ENCODE results near the gene TRPM3.

TRPM3 gene

DNA sequence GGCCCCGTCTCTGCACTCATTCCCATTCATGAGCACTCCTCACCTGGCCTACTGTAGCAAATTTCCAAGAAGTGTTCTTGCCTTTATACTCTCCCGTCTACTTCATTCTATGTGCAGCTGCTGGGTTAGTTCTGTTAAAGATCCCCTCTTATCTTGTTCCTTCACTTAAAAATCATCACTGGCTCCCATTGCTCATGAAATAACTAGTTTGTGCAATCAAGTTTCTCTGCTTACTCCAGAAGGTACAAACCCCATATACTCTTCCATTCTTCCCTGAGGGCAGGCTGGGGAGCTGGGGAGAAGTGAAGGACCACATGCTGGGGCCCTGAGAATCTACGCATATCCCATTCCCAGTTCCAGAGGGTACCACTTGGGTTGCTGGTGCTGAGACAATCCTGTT lies 622.6 kb downstream of the TRPM3 start:
- no peak for DNase-seq

DNA sequence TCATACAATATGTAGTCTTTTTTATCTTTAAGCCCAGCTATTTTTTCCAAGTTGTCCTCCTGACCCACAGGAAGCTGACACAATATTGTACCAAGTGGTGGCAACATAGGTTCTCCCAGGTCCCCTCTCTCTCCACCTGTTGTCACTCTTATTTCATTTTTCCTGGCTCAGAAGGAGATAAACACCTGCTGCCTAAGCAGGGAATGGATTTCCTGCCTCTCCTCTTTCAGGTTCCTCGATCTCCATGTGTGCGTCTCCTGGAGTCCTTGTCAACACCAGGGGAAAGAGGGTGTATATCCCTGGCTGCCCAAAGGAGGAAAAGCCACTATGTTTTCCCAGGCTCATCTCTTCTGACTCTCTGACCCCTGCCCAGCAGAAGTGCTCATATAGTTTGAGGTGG lies 625.2 kb downstream of the TRPM3 start:
- no peak for DNase-seq

DNA sequence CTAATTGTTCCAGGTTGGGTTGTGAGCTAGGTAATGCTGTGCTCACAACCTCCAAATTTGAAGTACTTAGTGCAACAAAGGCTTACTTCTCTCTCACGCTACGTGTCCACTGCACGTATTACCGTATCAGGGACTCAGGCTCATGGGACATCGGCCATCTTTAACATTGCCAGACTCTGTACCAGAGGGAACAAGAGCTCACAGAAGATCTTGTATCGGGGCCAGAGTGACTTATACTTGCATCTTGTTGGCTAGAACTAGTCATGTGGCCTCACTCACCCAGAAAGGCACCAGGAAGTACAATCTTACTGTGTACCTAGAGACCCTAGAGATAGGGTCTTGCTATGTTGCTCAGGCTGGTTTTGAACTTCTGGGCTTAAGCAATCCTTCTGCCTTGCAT lies 625.9 kb downstream of the TRPM3 start:
- no peak for DNase-seq

- no peak for DNase-seq
Measured at GRCh38 chr9:70494221-70494620, 627.2 kb downstream of the TRPM3 start.

DNA sequence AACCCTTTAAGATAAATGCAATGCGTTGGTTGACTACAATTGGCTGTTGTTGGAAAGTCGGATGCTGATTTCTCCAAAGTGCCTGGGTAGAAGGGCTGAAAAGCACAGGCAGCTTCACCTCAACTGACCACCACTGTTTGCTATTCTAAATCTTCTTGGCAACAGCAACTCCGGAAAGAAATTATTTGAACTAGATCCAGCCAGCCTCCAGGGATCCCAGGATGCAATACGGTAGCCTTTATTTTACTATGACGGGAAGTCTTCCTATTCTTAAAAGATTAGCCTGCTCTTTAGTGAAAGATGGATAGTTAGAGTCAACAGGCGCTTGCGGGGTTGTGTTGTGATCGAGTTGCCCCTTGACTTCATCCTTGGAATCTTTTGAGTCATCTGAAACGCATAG lies 628.4 kb downstream of the TRPM3 start:
- no peak for DNase-seq

- DNase-seq: peak; percentile 26
Measured at GRCh38 chr9:70492319-70492777, 629.1 kb downstream of the TRPM3 start.

DNA sequence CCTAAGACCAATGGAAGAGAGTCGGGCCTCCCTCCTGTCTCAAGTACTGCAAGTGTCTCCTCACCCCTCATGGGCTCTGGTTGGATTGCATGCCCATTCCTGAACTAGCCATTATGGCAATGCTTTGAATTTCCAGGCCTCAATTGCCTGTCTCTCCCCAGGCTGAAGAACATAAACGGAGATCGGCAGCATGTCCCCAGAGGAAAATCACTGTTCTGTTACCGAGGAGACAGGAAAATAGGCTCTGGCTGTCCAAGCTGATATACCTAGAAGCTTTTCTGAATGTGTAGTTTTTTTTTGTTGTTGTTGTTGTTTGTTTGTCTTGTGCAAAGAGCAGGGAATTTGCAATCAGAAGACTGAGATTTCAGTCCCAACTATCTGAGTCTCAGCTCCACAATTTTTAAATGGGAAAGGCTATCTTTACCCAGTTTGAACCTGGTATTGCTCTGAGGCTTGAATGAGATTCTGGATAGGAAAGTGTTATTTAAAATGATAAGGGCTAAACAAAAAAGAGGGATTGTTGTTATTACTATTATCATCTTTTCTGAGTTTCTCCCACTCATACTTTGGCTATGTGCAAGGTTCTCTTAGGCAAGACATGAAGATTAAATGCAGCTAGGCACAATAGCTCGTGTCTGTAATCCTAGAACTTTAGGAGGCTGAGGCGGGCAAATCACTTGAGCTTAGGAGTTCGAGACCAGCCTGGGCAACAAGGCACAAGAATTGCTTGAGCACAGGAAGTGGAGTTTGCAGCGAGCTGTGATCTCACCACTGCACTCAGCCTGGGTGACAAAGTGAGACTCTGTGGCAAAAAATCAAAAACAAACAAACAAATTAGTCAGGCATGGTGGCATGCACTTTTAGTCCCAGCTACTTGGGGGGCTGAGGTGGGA lies 629.7 kb downstream of the TRPM3 start:
- DNase-seq: no peak

- DNase-seq: no peak
Measured at GRCh38 chr9:70490478-70490877, 630.9 kb downstream of the TRPM3 start.

GRCh38 chr9:70488793-70489105 lies 632.7 kb downstream of the TRPM3 start:
- DNase-seq: no peak

GRCh38 chr9:70488098-70488792 lies 633.2 kb downstream of the TRPM3 start:
- no peak for DNase-seq

DNA sequence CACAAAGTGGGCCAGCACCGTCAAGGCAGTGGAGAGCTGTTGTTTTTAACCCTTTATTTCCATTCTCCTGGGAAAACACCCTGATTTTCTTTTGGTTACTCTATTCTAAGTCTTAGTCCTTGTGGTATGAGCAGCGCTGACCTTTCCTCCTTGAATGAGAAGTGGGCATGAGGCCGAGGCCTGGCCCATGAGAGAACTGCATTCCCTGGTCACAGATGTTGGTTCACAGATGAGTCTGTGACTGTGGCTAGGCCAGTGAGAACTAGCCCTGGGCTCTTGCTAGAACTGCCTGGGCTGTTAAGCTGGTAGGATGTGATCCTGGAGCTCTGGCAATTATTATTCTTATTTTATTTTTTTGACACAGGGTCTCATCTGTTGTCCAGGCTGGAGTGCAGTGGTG lies 635.3 kb downstream of the TRPM3 start:
- DNase-seq: no peak

DNA sequence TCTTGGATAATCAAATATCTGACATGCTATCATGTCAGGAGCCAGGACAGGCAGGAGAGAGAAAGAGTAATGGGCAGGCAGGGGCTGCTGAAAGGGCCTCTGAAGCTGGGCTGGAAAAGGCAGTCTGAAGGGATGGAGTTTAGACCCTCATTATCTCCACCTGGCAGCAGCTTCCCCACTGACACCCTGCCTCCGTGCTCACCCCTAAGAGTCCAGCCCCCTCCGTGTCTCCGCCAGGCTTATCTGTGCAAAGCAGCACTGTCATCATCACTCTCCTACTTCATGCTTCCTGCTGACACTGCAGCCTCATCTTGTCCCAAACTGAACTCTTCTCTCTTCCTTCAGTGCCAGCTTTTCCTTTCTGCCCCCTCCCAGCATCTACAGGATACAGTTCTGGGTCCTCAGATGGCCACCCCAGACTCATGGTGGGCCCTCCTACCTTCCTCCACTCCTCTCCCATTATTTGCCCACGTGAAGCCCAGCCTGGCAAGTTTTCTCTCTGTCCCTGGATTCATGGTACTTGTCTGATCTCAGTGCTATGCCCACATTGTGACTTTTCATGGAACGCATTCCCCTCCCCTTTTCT lies 636.1 kb downstream of the TRPM3 start:
- no peak for DNase-seq

- DNase-seq: no peak
Measured at GRCh38 chr9:70484232-70485130, 636.9 kb downstream of the TRPM3 start.

- no peak for DNase-seq
Measured at GRCh38 chr9:70481471-70481870, 640.0 kb downstream of the TRPM3 start.

- no peak for DNase-seq
Measured at GRCh38 chr9:70480405-70480980, 640.9 kb downstream of the TRPM3 start.

DNA sequence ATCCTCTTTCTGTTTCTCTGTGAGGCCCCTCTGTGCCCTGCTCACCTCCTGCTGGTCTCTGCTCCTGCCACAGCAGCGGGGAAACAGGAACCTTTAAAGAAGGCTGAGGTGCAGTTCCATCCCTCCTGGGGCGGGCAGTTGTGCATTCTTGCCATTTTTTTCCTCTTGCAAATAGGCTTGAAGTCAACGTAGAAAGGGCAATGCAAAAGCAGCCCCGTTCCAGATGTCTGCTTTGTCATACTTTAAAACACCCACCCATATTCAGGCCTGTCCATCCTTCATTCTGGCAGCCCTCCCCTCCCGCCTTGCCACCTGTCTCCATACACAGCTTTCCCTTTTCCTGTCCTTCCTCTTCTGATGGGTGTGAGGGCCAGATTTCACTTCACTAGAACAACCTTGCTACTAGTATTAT lies 641.5 kb downstream of the TRPM3 start:
- DNase-seq: no peak

Measured in NCI-H446 treated with DMSO at 0.1 percent for 48 hours (cell line).